ENCODE results near the gene PCDHA4.
A peak's percentile ranks its signal among the peaks of the same experiment; 100 is the strongest.
"Not testable (repeated sequence)": the region's sequence is repeated elsewhere in the genome, so short reads cannot be mapped to it uniquely, and the experiment has no call there.

The PCDHA4 gene

GRCh38 chr5:140829511-140830501, 22.9 kb downstream of the PCDHA4 start:
- not testable (repeated sequence) for H3K4ac ChIP-seq (ENCODE audit: low read length); H2BK12ac ChIP-seq (ENCODE audit: low read length); H4K8ac ChIP-seq (ENCODE audit: low read depth, low read length); H4K91ac ChIP-seq (ENCODE audit: low read depth, low read length, poor library complexity); DNase-seq (ENCODE audit: low spot score); H3K27me3 ChIP-seq (ENCODE audit: control insufficient read depth in 3 of 3, insufficient read depth in 3 of 3, low read depth in 1 of 3, low read length in 3 of 3); H2AK5ac ChIP-seq (ENCODE audit: low read depth, low read length); H3K79me1 ChIP-seq (ENCODE audit: low read depth, low read length); H2BK15ac ChIP-seq (ENCODE audit: low read length); H3K14ac ChIP-seq (ENCODE audit: low read length); H3K4me1 ChIP-seq (ENCODE audit: control insufficient read depth in 2 of 2, insufficient read depth in 1 of 2, low read depth in 1 of 2, low read length in 2 of 2); H3K27ac ChIP-seq (replicated peaks; ENCODE audit: low read length); H2AFZ ChIP-seq (ENCODE audit: low read length); H3K4me2 ChIP-seq (ENCODE audit: insufficient read depth, low read length, poor library complexity, severe bottlenecking); H3K23ac ChIP-seq (ENCODE audit: low read depth, low read length, poor library complexity)
- Histone ChIP-seq H3K4me3 (ENCODE audit: low read length in 2 of 2) (peak overlapping the region in 1 of 2 donors; percentile 3), H3K18ac (ENCODE audit: low read length) (peak overlapping the region; percentile 4), H2BK120ac (ENCODE audit: low read depth, low read length) (peak overlapping the region; percentile 47), H3K9me3 (replicated peaks in 1 of 2; ENCODE audit: control insufficient read depth in 2 of 2, insufficient read depth in 1 of 2, low read depth in 1 of 2, low read length in 2 of 2) (peaks cover 9 to 54% of the 10 kb centered on the region in 2 donors), H3K9ac (ENCODE audit: low read depth, low read length, poor library complexity) (peak overlapping the region; percentile 44), H3K36me3 (replicated peaks in 1 of 2; ENCODE audit: control insufficient read depth in 2 of 2, insufficient read depth in 2 of 2, low read length in 2 of 2) (peaks cover 4 to 40% of the 10 kb centered on the region in 2 donors), H2BK5ac (ENCODE audit: low read length) (peak overlapping the region; percentile 5)
- WGBS, 2 donors (ENCODE audit: extremely low coverage in 2 of 2, insufficient read length in 2 of 2, insufficient replicate concordance in 1 of 2) = no CpG with 5 or more reads among the region's 106 CpGs

- peaks cover 12 to 51% of the 10 kb centered on the region in 2 donors for H3K36me3 ChIP-seq (replicated peaks in 1 of 2; ENCODE audit: control insufficient read depth in 2 of 2, insufficient read depth in 2 of 2, low read length in 2 of 2)
- H4K91ac ChIP-seq (ENCODE audit: low read depth, low read length, poor library complexity) = no peak within 1 kb of the TSS
- no peak within 1 kb of the TSS for H2BK5ac ChIP-seq (ENCODE audit: low read length)
- H3K4me2 ChIP-seq (ENCODE audit: insufficient read depth, low read length, poor library complexity, severe bottlenecking) = no peak within 1 kb of the TSS
- no peak within 1 kb of the TSS for H3K14ac ChIP-seq (ENCODE audit: low read length)
- no peaks in the 10 kb centered on the region for H3K27me3 ChIP-seq (ENCODE audit: control insufficient read depth in 3 of 3, insufficient read depth in 3 of 3, low read depth in 1 of 3, low read length in 3 of 3)
- H2AFZ ChIP-seq (ENCODE audit: low read length) = no peak within 1 kb of the TSS
- no peak within 1 kb of the TSS for H3K4me3 ChIP-seq (ENCODE audit: low read length in 2 of 2)
- H3K79me1 ChIP-seq (ENCODE audit: low read depth, low read length) = peaks cover 5% of the 10 kb centered on the region
- no peak within 1 kb of the TSS for H2BK12ac ChIP-seq (ENCODE audit: low read length)
- H4K8ac ChIP-seq (ENCODE audit: low read depth, low read length) = no peak within 1 kb of the TSS
- H3K9ac ChIP-seq (ENCODE audit: low read depth, low read length, poor library complexity) = no peak within 1 kb of the TSS
- no CpG with 5 or more reads among the region's 8 CpGs for WGBS, 2 donors (ENCODE audit: extremely low coverage in 2 of 2, insufficient read length in 2 of 2, insufficient replicate concordance in 1 of 2)
- peaks cover 16 to 78% of the 10 kb centered on the region in 2 donors for H3K9me3 ChIP-seq (replicated peaks in 1 of 2; ENCODE audit: control insufficient read depth in 2 of 2, insufficient read depth in 1 of 2, low read depth in 1 of 2, low read length in 2 of 2)
- H3K27ac ChIP-seq (replicated peaks; ENCODE audit: low read length) = no peak within 1 kb of the TSS
- H2AK5ac ChIP-seq (ENCODE audit: low read depth, low read length) = no peak within 1 kb of the TSS
- no peak within 1 kb of the TSS for H2BK120ac ChIP-seq (ENCODE audit: low read depth, low read length)
- no peak within 1 kb of the TSS for H3K23ac ChIP-seq (ENCODE audit: low read depth, low read length, poor library complexity)
- H3K18ac ChIP-seq (ENCODE audit: low read length) = no peak within 1 kb of the TSS
- H3K4ac ChIP-seq (ENCODE audit: low read length) = no peak within 1 kb of the TSS
- no peak for DNase-seq (ENCODE audit: low spot score)
- no peaks in the 10 kb centered on the region for H3K4me1 ChIP-seq (ENCODE audit: control insufficient read depth in 2 of 2, insufficient read depth in 1 of 2, low read depth in 1 of 2, low read length in 2 of 2)
- H2BK15ac ChIP-seq (ENCODE audit: low read length) = no peak within 1 kb of the TSS
Measured at GRCh38 chr5:140833993-140834392, 27.1 kb downstream of the PCDHA4 start, which contains the start of gene PCDHA7. Gene PCDHA7 (plus strand): TSS chr5:140834269. CDS start chr5:140834384, 115 bp downstream.

- H3K4ac ChIP-seq (ENCODE audit: low read length); H2BK120ac ChIP-seq (ENCODE audit: low read depth, low read length); H2BK12ac ChIP-seq (ENCODE audit: low read length); H4K8ac ChIP-seq (ENCODE audit: low read depth, low read length); H2AFZ ChIP-seq (ENCODE audit: low read length); H3K18ac ChIP-seq (ENCODE audit: low read length); H3K4me1 ChIP-seq (ENCODE audit: control insufficient read depth in 2 of 2, insufficient read depth in 1 of 2, low read depth in 1 of 2, low read length in 2 of 2); H3K9ac ChIP-seq (ENCODE audit: low read depth, low read length, poor library complexity); H3K14ac ChIP-seq (ENCODE audit: low read length); H3K27ac ChIP-seq (replicated peaks; ENCODE audit: low read length); H3K4me2 ChIP-seq (ENCODE audit: insufficient read depth, low read length, poor library complexity, severe bottlenecking); H2BK5ac ChIP-seq (ENCODE audit: low read length); H4K91ac ChIP-seq (ENCODE audit: low read depth, low read length, poor library complexity); DNase-seq (ENCODE audit: low spot score); H3K79me1 ChIP-seq (ENCODE audit: low read depth, low read length); H3K4me3 ChIP-seq (ENCODE audit: low read length in 2 of 2); H2BK15ac ChIP-seq (ENCODE audit: low read length); H3K23ac ChIP-seq (ENCODE audit: low read depth, low read length, poor library complexity); H3K27me3 ChIP-seq (ENCODE audit: control insufficient read depth in 3 of 3, insufficient read depth in 3 of 3, low read depth in 1 of 3, low read length in 3 of 3); H2AK5ac ChIP-seq (ENCODE audit: low read depth, low read length): not testable (repeated sequence)
- Histone ChIP-seq H3K36me3 (replicated peaks in 1 of 2; ENCODE audit: control insufficient read depth in 2 of 2, insufficient read depth in 2 of 2, low read length in 2 of 2) (peaks cover 12 to 51% of the 10 kb centered on the region in 2 donors), H3K9me3 (replicated peaks in 1 of 2; ENCODE audit: control insufficient read depth in 2 of 2, insufficient read depth in 1 of 2, low read depth in 1 of 2, low read length in 2 of 2) (peaks cover 16 to 74% of the 10 kb centered on the region in 2 donors)
- no CpG with 5 or more reads among the region's 38 CpGs for WGBS, 2 donors (ENCODE audit: extremely low coverage in 2 of 2, insufficient read length in 2 of 2, insufficient replicate concordance in 1 of 2)
Measured at GRCh38 chr5:140834439-140835008, 27.7 kb downstream of the PCDHA4 start.

All from neuronal stem cell (in vitro differentiated cells).